Measurements from ENCODE around the gene OVAAL. TPM values are rescaled to one million over a fixed set of nuclear protein-coding genes. Genes with fewer than 3 reads are reported as not detected.

Gene OVAAL
- total RNA-seq, 1 donor from 2014 or later, result not detected

DNA sequence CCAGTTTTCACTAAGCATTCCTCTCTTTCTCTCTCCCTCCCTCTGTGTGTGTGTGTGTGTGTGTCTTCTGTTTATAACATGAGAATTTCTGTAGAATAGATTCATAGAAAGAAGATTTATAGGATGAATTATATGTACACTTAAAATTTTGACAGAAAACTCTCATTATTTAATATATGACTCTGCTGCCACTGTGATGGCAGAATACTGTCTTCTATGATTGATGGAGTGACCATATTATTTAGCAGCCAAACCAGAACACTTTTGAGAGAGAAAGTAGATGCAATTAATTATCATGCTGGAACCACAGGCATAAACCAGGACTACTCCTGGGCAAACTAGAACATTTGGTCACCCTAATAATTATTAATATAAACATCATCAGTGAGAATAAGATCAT is 38.8 kb downstream of the OVAAL start:
- Mint-ChIP-seq H3K4me3 (ENCODE audit: unreplicated experiment) (no peak overlapping the region), H3K4me1 (ENCODE audit: low read depth, unreplicated experiment) (peaks cover 14% of the 10 kb centered on the region), H3K36me3 (ENCODE audit: low read depth, unreplicated experiment) (no peaks in the 10 kb centered on the region), H3K27ac (ENCODE audit: unreplicated experiment) (no peak overlapping the region), H3K9me3 (ENCODE audit: unreplicated experiment) (no peaks in the 10 kb centered on the region), H3K27me3 (ENCODE audit: low read depth, unreplicated experiment) (peaks cover 12% of the 10 kb centered on the region)
- Histone ChIP-seq H3K27ac (ENCODE audit: low read depth, low read length) (no peak overlapping the region), H2AFZ (ENCODE audit: low read depth, low read length) (no peak overlapping the region), H3K4me2 (ENCODE audit: low read length) (no peak overlapping the region), H4K20me1 (ENCODE audit: insufficient read depth, low read length) (no peaks in the 10 kb centered on the region), H3K36me3 (ENCODE audit: insufficient read depth, low read length) (no peaks in the 10 kb centered on the region), H3K79me2 (ENCODE audit: insufficient read depth, low read length) (no peaks in the 10 kb centered on the region), H3K9me3 (ENCODE audit: insufficient read depth, low read depth, low read length) (no peaks in the 10 kb centered on the region), H3K4me3 (ENCODE audit: insufficient read depth, low read depth, low read length) (no peak overlapping the region), H3K9ac (ENCODE audit: low read length) (no peak overlapping the region), H3K4me1 (ENCODE audit: insufficient read depth, low read length) (no peaks in the 10 kb centered on the region), H3K27me3 (ENCODE audit: insufficient read depth, low read length) (no peaks in the 10 kb centered on the region)
- no peak for FAIRE-seq
- no peak for DNase-seq (ENCODE audit: low read depth)
- TF ChIP-seq EZH2 (IDR thresholded peaks at IDR 0.05; ENCODE audit: insufficient read depth, low read length), result no peak
- TF ChIP-seq CTCF (IDR thresholded peaks at IDR 0.05; ENCODE audit: insufficient read depth, low read depth, low read length), result no peak

GRCh38 chr1:180598333-180598974 is 39.7 kb downstream of the OVAAL start:
- TF ChIP-seq CTCF (IDR thresholded peaks at IDR 0.05; ENCODE audit: insufficient read depth, low read depth, low read length), result no peak
- no peak for TF ChIP-seq EZH2 (IDR thresholded peaks at IDR 0.05; ENCODE audit: insufficient read depth, low read length)
- peaks cover 19% of the 10 kb centered on the region for H3K27me3 Mint-ChIP-seq (ENCODE audit: low read depth, unreplicated experiment)
- H3K9me3 ChIP-seq (ENCODE audit: insufficient read depth, low read depth, low read length), result no peaks in the 10 kb centered on the region
- peaks cover 2% of the 10 kb centered on the region for H3K9me3 Mint-ChIP-seq (ENCODE audit: unreplicated experiment)
- FAIRE-seq, result no peak
- H3K4me3 Mint-ChIP-seq (ENCODE audit: unreplicated experiment), result no peak overlapping the region
- no peaks in the 10 kb centered on the region for H3K36me3 ChIP-seq (ENCODE audit: insufficient read depth, low read length)
- H3K27me3 ChIP-seq (ENCODE audit: insufficient read depth, low read length), result no peaks in the 10 kb centered on the region
- H3K4me1 ChIP-seq (ENCODE audit: insufficient read depth, low read length), result no peaks in the 10 kb centered on the region
- peak overlapping the region; percentile 93 for H3K27ac Mint-ChIP-seq (ENCODE audit: unreplicated experiment)
- peaks cover 14% of the 10 kb centered on the region for H3K4me1 Mint-ChIP-seq (ENCODE audit: low read depth, unreplicated experiment)
- H3K36me3 Mint-ChIP-seq (ENCODE audit: low read depth, unreplicated experiment), result no peaks in the 10 kb centered on the region
- DNase-seq (ENCODE audit: low read depth), result no peak
- H4K20me1 ChIP-seq (ENCODE audit: insufficient read depth, low read length), result no peaks in the 10 kb centered on the region
- no peak overlapping the region for H3K9ac ChIP-seq (ENCODE audit: low read length)
- H3K4me2 ChIP-seq (ENCODE audit: low read length), result no peak overlapping the region
- no peaks in the 10 kb centered on the region for H3K79me2 ChIP-seq (ENCODE audit: insufficient read depth, low read length)
- peak overlapping the region; percentile 8 for H2AFZ ChIP-seq (ENCODE audit: low read depth, low read length)
- no peak overlapping the region for H3K27ac ChIP-seq (ENCODE audit: low read depth, low read length)
- H3K4me3 ChIP-seq (ENCODE audit: insufficient read depth, low read depth, low read length), result no peak overlapping the region

GRCh38 chr1:180600343-180600742 is 41.6 kb downstream of the OVAAL start:
- Mint-ChIP-seq H3K27me3 (ENCODE audit: low read depth, unreplicated experiment) (peaks cover 22% of the 10 kb centered on the region), H3K4me1 (ENCODE audit: low read depth, unreplicated experiment) (peaks cover 14% of the 10 kb centered on the region), H3K36me3 (ENCODE audit: low read depth, unreplicated experiment) (no peaks in the 10 kb centered on the region), H3K9me3 (ENCODE audit: unreplicated experiment) (peaks cover 2% of the 10 kb centered on the region), H3K27ac (ENCODE audit: unreplicated experiment) (peak overlapping the region; percentile 66), H3K4me3 (ENCODE audit: unreplicated experiment) (no peak overlapping the region)
- no peaks in the 10 kb centered on the region for H4K20me1 ChIP-seq (ENCODE audit: insufficient read depth, low read length)
- H3K9ac ChIP-seq (ENCODE audit: low read length), result no peak overlapping the region
- no peak overlapping the region for H3K4me2 ChIP-seq (ENCODE audit: low read length)
- H3K27ac ChIP-seq (ENCODE audit: low read depth, low read length), result no peak overlapping the region
- TF ChIP-seq EZH2 (IDR thresholded peaks at IDR 0.05; ENCODE audit: insufficient read depth, low read length), result no peak
- no peak for TF ChIP-seq CTCF (IDR thresholded peaks at IDR 0.05; ENCODE audit: insufficient read depth, low read depth, low read length)
- H3K36me3 ChIP-seq (ENCODE audit: insufficient read depth, low read length), result no peaks in the 10 kb centered on the region
- H3K9me3 ChIP-seq (ENCODE audit: insufficient read depth, low read depth, low read length), result no peaks in the 10 kb centered on the region
- DNase-seq (ENCODE audit: low read depth), result no peak
- no peak overlapping the region for H2AFZ ChIP-seq (ENCODE audit: low read depth, low read length)
- no peaks in the 10 kb centered on the region for H3K4me1 ChIP-seq (ENCODE audit: insufficient read depth, low read length)
- FAIRE-seq, result no peak
- no peaks in the 10 kb centered on the region for H3K27me3 ChIP-seq (ENCODE audit: insufficient read depth, low read length)
- no peak overlapping the region for H3K4me3 ChIP-seq (ENCODE audit: insufficient read depth, low read depth, low read length)
- no peaks in the 10 kb centered on the region for H3K79me2 ChIP-seq (ENCODE audit: insufficient read depth, low read length)

All from astrocyte (in vitro differentiated cells and primary cell).